Measurements from ENCODE around the gene AQP9.

Gene AQP9

GRCh38 chr15:58118272-58118671 is 19.9 kb upstream of the AQP9 start:
- H3K4me3 ChIP-seq (ENCODE audit: low read depth, low read length): no peak overlapping the region
- in situ Hi-C loops (cut with HindIII; ENCODE audit: low sequenced_read_pairs): loop anchor here (25.0 kb wide), 1 partner anchor 106 kb away; no protein-coding TSS in a partner anchor
- TF ChIP-seq, protein P1, sequence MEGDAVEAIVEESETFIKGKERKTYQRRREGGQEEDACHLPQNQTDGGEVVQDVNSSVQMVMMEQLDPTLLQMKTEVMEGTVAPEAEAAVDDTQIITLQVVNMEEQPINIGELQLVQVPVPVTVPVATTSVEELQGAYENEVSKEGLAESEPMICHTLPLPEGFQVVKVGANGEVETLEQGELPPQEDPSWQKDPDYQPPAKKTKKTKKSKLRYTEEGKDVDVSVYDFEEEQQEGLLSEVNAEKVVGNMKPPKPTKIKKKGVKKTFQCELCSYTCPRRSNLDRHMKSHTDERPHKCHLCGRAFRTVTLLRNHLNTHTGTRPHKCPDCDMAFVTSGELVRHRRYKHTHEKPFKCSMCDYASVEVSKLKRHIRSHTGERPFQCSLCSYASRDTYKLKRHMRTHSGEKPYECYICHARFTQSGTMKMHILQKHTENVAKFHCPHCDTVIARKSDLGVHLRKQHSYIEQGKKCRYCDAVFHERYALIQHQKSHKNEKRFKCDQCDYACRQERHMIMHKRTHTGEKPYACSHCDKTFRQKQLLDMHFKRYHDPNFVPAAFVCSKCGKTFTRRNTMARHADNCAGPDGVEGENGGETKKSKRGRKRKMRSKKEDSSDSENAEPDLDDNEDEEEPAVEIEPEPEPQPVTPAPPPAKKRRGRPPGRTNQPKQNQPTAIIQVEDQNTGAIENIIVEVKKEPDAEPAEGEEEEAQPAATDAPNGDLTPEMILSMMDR (IDR thresholded peaks at IDR 0.05; ENCODE audit: low read depth, low read length, missing control alignments): no peak
- no peak for DNase-seq (ENCODE audit: low read depth)

DNA sequence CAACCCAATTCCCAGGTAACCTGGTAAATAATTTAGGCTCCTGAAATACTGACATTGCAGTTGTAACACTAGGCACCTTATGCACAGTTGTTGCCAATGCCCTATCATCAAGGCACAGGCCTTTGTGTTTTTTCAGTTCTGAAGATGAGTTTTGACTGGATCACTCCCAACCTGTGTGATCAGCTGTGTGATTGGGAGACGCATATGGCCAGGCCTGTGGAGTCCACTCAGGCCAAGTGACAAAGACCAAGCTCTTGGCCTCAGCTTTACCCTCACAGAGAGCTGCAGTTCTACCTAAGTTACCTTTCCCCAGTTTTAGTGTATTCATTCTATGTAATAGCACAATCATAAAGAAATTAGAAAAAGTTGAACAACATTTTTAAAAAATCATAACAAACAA is 19.2 kb upstream of the AQP9 start:
- TF ChIP-seq, protein P1 (IDR thresholded peaks at IDR 0.05; ENCODE audit: low read depth, low read length, missing control alignments): no peak
- DNase-seq (ENCODE audit: low read depth): no peak
- no peak overlapping the region for H3K4me3 ChIP-seq (ENCODE audit: low read depth, low read length)
- in situ Hi-C loops (cut with HindIII; ENCODE audit: low sequenced_read_pairs): loop anchor here (25.0 kb wide), 1 partner anchor 107 kb away; no protein-coding TSS in a partner anchor

DNA sequence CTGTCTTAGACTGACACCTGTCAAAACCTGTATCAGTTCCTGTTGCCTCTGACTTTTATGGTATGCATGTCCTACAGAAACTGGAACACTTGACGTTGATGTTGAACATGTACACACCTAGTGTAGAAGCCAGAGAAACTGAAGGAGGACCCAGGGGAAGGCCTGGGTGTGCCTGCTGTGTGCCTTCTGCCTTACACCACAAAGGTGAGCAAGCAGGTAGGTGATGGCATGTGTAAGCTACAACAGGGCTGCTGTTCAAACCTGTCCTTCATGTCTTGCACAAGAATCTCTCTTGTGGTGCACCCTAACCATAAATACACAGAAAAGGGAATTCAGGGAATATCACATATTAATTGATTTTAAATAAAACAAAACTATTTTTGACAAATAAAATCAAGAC is 13.6 kb upstream of the AQP9 start:
- TF ChIP-seq, protein P1 (IDR thresholded peaks at IDR 0.05; ENCODE audit: low read depth, low read length, missing control alignments): no peak
- H3K4me3 ChIP-seq (ENCODE audit: low read depth, low read length): no peak overlapping the region
- no peak for DNase-seq (ENCODE audit: low read depth)
- in situ Hi-C loops (cut with HindIII; ENCODE audit: low sequenced_read_pairs): loop anchor here (25.0 kb wide), 1 partner anchor 112 kb away; no protein-coding TSS in a partner anchor

DNA sequence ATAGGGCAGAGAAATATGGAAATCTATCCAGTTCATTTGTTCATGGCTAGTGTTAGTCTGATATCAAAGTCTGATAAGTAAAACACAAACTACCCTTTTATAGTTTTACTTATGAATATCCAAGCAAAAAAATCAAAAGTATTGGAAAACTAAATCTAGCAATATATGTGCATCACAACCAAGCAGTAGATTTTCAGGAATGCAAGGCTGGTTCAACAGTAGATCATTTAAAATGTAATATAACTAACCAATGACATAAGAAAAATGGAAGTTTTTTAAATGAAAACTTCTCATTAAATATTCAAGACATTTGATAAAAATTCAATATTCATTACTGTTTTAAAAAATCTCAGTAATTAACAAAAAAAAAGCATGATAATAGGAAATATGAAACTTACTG is 12.8 kb upstream of the AQP9 start:
- H3K4me3 ChIP-seq (ENCODE audit: low read depth, low read length): no peak overlapping the region
- TF ChIP-seq, protein P1 (IDR thresholded peaks at IDR 0.05; ENCODE audit: low read depth, low read length, missing control alignments): no peak
- DNase-seq (ENCODE audit: low read depth): no peak
- in situ Hi-C loops (cut with HindIII; ENCODE audit: low sequenced_read_pairs): no loop called here

- in situ Hi-C loops (cut with HindIII; ENCODE audit: low sequenced_read_pairs): no loop called here
- no peak overlapping the region for H3K4me3 ChIP-seq (ENCODE audit: low read depth, low read length)
- no peak for DNase-seq (ENCODE audit: low read depth)
- TF ChIP-seq, protein P1 (IDR thresholded peaks at IDR 0.05; ENCODE audit: low read depth, low read length, missing control alignments): no peak
Observed at GRCh38 chr15:58134886-58135285, 3.3 kb upstream of the AQP9 start.

GRCh38 chr15:58135511-58136174 is 2.5 kb upstream of the AQP9 start:
- DNase-seq (ENCODE audit: low read depth): no peak
- TF ChIP-seq, protein P1 (IDR thresholded peaks at IDR 0.05; ENCODE audit: low read depth, low read length, missing control alignments): no peak
- in situ Hi-C loops (cut with HindIII; ENCODE audit: low sequenced_read_pairs): no loop called here
- H3K4me3 ChIP-seq (ENCODE audit: low read depth, low read length): no peak overlapping the region

Data from astrocyte of the cerebellum (primary cell).